Omental fat pad (tissue), 4 donors: ENCODE results near the gene ALDH1L2. TPM values are rescaled to one million over a fixed set of nuclear protein-coding genes. Genes with fewer than 3 reads are reported as not detected.

ENCODE experiments used
- ATAC-seq: fragments of 150-250 bp; one replicate; pipeline ENCODE4 v1.9.1; 2016; ENCODE audit warnings: mild to moderate bottlenecking, moderate library complexity; ENCODE audit not compliant: low FRiP score
- DNase-seq: peaks from one replicate; pipeline ENCODE4 v3.0.0-alpha.2; 2019; ENCODE audit warnings: low spot score
- CTCF ChIP-seq, 3 donors: fragments of 450-650 bp; IDR thresholded peaks; one replicate each; pipeline ENCODE4 v1.5.1; 2016 to 2017; ENCODE audit warnings: antibody characterized with exemption in 3 of 3, mild to moderate bottlenecking in 3 of 3, moderate library complexity in 2 of 3
- total RNA-seq, 4 donors: library from RNA; depleted of rRNA; stranded (reverse); fragments of >200 nt; gene quantifications; one replicate each; pipeline ENCODE4 v1.1.0, GENCODE V29; 2016

The ALDH1L2 gene
- total RNA-seq, 4 donors from 2014 or later = 3.7 to 22.4 (median 5.2) TPM

GRCh38 chr12:105036937-105037649, 47.2 kb downstream of the ALDH1L2 start:
- no peak for ATAC-seq
- no peak for DNase-seq
- no peak for TF ChIP-seq CTCF (IDR thresholded peaks at IDR 0.05)

GRCh38 chr12:105033851-105034250, 50.4 kb downstream of the ALDH1L2 start:
- TF ChIP-seq CTCF (IDR thresholded peaks at IDR 0.05) = no peak
- no peak for DNase-seq
- ATAC-seq = no peak

- TF ChIP-seq CTCF (IDR thresholded peaks at IDR 0.05) = no peak
- no peak for DNase-seq
- no peak for ATAC-seq
Observed at GRCh38 chr12:105032703-105033357, 51.4 kb downstream of the ALDH1L2 start.

- ATAC-seq (no peak), DNase-seq (no peak)
- no peak for TF ChIP-seq CTCF (IDR thresholded peaks at IDR 0.05)
Observed at GRCh38 chr12:105030820-105031807, 53.1 kb downstream of the ALDH1L2 start.

GRCh38 chr12:105026411-105026810, 57.8 kb downstream of the ALDH1L2 start:
- ATAC-seq (no peak), DNase-seq (no peak)
- no peak for TF ChIP-seq CTCF (IDR thresholded peaks at IDR 0.05)

GRCh38 chr12:105025890-105026289, 58.4 kb downstream of the ALDH1L2 start:
- ATAC-seq = no peak
- no peak for DNase-seq
- no peak for TF ChIP-seq CTCF (IDR thresholded peaks at IDR 0.05)
